ENCODE measurements around the gene SLC25A41.
A peak's percentile ranks its signal among the peaks of the same experiment; 100 is the strongest.
"Not testable (repeated sequence)": the region's sequence is repeated elsewhere in the genome, so short reads cannot be mapped to it uniquely, and the experiment has no call there.

Gene SLC25A41

GRCh38 chr19:6412061-6412446, 21.5 kb downstream of the SLC25A41 start:
- no peak for DNase-seq (ENCODE audit: low spot score)

GRCh38 chr19:6409346-6409745, 24.2 kb downstream of the SLC25A41 start:
- DNase-seq (ENCODE audit: low spot score) = no peak

- no peak for DNase-seq (ENCODE audit: low spot score)
Observed at GRCh38 chr19:6406401-6406800, 27.2 kb downstream of the SLC25A41 start.

- peak; percentile 75 for DNase-seq (ENCODE audit: low spot score)
Observed at GRCh38 chr19:6402837-6403608, 30.5 kb downstream of the SLC25A41 start.

- DNase-seq (ENCODE audit: low spot score) = no peak
Observed at GRCh38 chr19:6402058-6402457, 31.5 kb downstream of the SLC25A41 start.

GRCh38 chr19:6400062-6400944, 33.3 kb downstream of the SLC25A41 start:
- DNase-seq (ENCODE audit: low spot score) = not testable (repeated sequence)

GRCh38 chr19:6396305-6396704, 37.3 kb downstream of the SLC25A41 start:
- DNase-seq (ENCODE audit: low spot score) = no peak

GRCh38 chr19:6394831-6395230, 38.7 kb downstream of the SLC25A41 start:
- DNase-seq (ENCODE audit: low spot score) = no peak

- no peak for DNase-seq (ENCODE audit: low spot score)
Observed at GRCh38 chr19:6393983-6394412, 39.6 kb downstream of the SLC25A41 start.

- DNase-seq (ENCODE audit: low spot score) = peak; percentile 99
Observed at GRCh38 chr19:6393074-6393982, 40.2 kb downstream of the SLC25A41 start, which contains the start of gene GTF2F1. Gene GTF2F1 (minus strand): TSS chr19:6393164. CDS start chr19:6392995, 169 bp downstream.

- no peak for DNase-seq (ENCODE audit: low spot score)
Observed at GRCh38 chr19:6392221-6393073, 41.1 kb downstream of the SLC25A41 start.

GRCh38 chr19:6387372-6387771, 46.2 kb downstream of the SLC25A41 start:
- DNase-seq (ENCODE audit: low spot score) = no peak

- DNase-seq (ENCODE audit: low spot score) = no peak
Observed at GRCh38 chr19:6384381-6384780, 49.2 kb downstream of the SLC25A41 start.

GRCh38 chr19:6383188-6383587, 50.4 kb downstream of the SLC25A41 start:
- no peak for DNase-seq (ENCODE audit: low spot score)

- no peak for DNase-seq (ENCODE audit: low spot score)
Observed at GRCh38 chr19:6381030-6381750, 52.4 kb downstream of the SLC25A41 start.

- DNase-seq (ENCODE audit: low spot score) = no peak
Observed at GRCh38 chr19:6379744-6380143, 53.8 kb downstream of the SLC25A41 start.

- no peak for DNase-seq (ENCODE audit: low spot score)
Observed at GRCh38 chr19:6378486-6378885, 55.1 kb downstream of the SLC25A41 start.

GRCh38 chr19:6378041-6378440, 55.5 kb downstream of the SLC25A41 start:
- DNase-seq (ENCODE audit: low spot score) = peak; percentile 43

GRCh38 chr19:6376512-6377190, 56.9 kb downstream of the SLC25A41 start:
- DNase-seq (ENCODE audit: low spot score) = no peak

Data from hepatic stellate cell (primary cell).